HepG2 (cell line): ENCODE data around the gene PTPRU. TPM values are rescaled to one million over a fixed set of nuclear protein-coding genes. Genes with fewer than 3 reads are reported as not detected.

Experiments
- ATAC-seq: fragments of 200-7000 bp; cut with Tn5 transposase; 3 replicates; pipeline ENCODE4 v1.9.1; 2020; ENCODE audit warnings: mild to moderate bottlenecking, moderate library complexity
- BruUV-seq: library from RNA; stranded (reverse); fragments of 400-500 nt; replicated peaks from 2 replicates; lab custom pipeline; 2021; lab: Mats Ljungman, UMichigan
- CTCF ChIA-PET: fragments of 300-600 bp; formaldehyde crosslinking; extraction: SDS; loops from one replicate; lab custom pipeline; 2021; ENCODE audit warnings: low total read pairs, inconsistent platforms, low intra/inter-chr PET ratio; lab: Yijun Ruan, JAX
- POLR2A ChIA-PET: fragments of 350-600 bp; sonication (Branson Sonifier 250); formaldehyde crosslinking; loops from one replicate; lab custom pipeline; 2020; ENCODE audit warnings: antibody characterized with exemption, inconsistent platforms; lab: Yijun Ruan, JAX
- DNase-seq: peaks from one replicate; pipeline ENCODE4 v3.0.0-alpha.2; 2015; ENCODE audit warnings: low spot score
- FAIRE-seq: peaks from 3 replicates; lab custom pipeline; 2011; peaks lifted over from hg19 to GRCh38; lab: Jason Lieb, UNC
- H2AFZ ChIP-seq: one replicate; pipeline ENCODE4 v1.6.1; 2011; ENCODE audit warnings: low read length, inconsistent platforms
- H3K27ac ChIP-seq: fragments of 300-600 bp; 3 replicates; pipeline ENCODE4 v1.8.0; 2011; ENCODE audit warnings: mixed run types, mild to moderate bottlenecking, mixed read lengths, low read length, inconsistent platforms; ENCODE audit not compliant: insufficient read depth; ENCODE audit errors: extremely low read length
- H3K27me3 ChIP-seq, 2 experiments: fragments of 200-600 bp in 1 of 2; 2 replicates in 1 of 2; 3 replicates in 1 of 2; pipeline versions ENCODE4 v1.6.0 to v1.8.0; 2011; ENCODE audit warnings: low read length in 2 of 2, mild to moderate bottlenecking in 2 of 2, moderate library complexity in 2 of 2, inconsistent platforms in 1 of 2; ENCODE audit not compliant: insufficient read depth in 2 of 2, control insufficient read depth in 1 of 2
- H3K36me3 ChIP-seq, 2 experiments: fragments of 200-600 bp in 1 of 2; replicated peaks in 1 of 2; 2 replicates in 1 of 2; 3 replicates in 1 of 2; pipeline versions ENCODE4 v1.5.1 to v1.8.0; 2011; ENCODE audit warnings: low read length in 2 of 2, inconsistent platforms in 1 of 2; ENCODE audit not compliant: insufficient read depth in 2 of 2, control insufficient read depth in 1 of 2
- H3K4me1 ChIP-seq: 2 replicates; pipeline ENCODE4 v1.5.1; 2012; ENCODE audit warnings: low read length, inconsistent platforms; ENCODE audit not compliant: insufficient read depth
- H3K4me2 ChIP-seq: 2 replicates; pipeline ENCODE4 v1.6.0; 2011; ENCODE audit warnings: low read depth, low read length, inconsistent platforms
- H3K4me3 ChIP-seq, 3 experiments: fragments of 200-600 bp in 1 of 3; sonication (generic), shearing (Covaris generic) in 1 of 3; replicated peaks in 1 of 3; 2 replicates each; pipeline ENCODE4 v1.5.1; 2011 to 2016; ENCODE audit warnings: low read length in 3 of 3, inconsistent platforms in 2 of 3, low read depth in 2 of 3, mild to moderate bottlenecking in 2 of 3, control low read depth in 1 of 3, mixed read lengths in 1 of 3; ENCODE audit not compliant: insufficient read depth in 1 of 3
- H3K79me2 ChIP-seq: one replicate; pipeline ENCODE4 v1.6.1; 2011; ENCODE audit warnings: low read length, inconsistent platforms; ENCODE audit not compliant: insufficient read depth
- H3K9ac ChIP-seq: 2 replicates; pipeline ENCODE4 v1.6.0; 2011; ENCODE audit warnings: mild to moderate bottlenecking, low read depth, low read length, inconsistent platforms; ENCODE audit not compliant: insufficient read depth
- H3K9me3 ChIP-seq: 2 replicates; pipeline ENCODE4 v1.5.1; 2012; ENCODE audit warnings: mild to moderate bottlenecking, low read length
- H4K20me1 ChIP-seq: 2 replicates; pipeline ENCODE4 v1.6.0; 2011; ENCODE audit warnings: inconsistent platforms, mild to moderate bottlenecking, low read length, moderate library complexity; ENCODE audit not compliant: insufficient read depth
- NFIB ChIP-seq: sonication (generic); formaldehyde crosslinking; IDR thresholded peaks from 2 replicates; pipeline ENCODE4 v1.9.0; 2021; ENCODE audit warnings: missing genetic modification reagents, mild to moderate bottlenecking, borderline replicate concordance
- ZNF124 ChIP-seq: sonication (generic); formaldehyde crosslinking; IDR thresholded peaks from 2 replicates; pipeline ENCODE4 v1.4.0; 2020; ENCODE audit warnings: missing genetic modification reagents
- ZNF629 ChIP-seq: sonication (generic); formaldehyde crosslinking; conservative IDR thresholded peaks from 2 replicates; pipeline ENCODE4 v1.5.0; 2020; ENCODE audit warnings: missing genetic modification reagents
- WGBS: methylation state at CpG from one replicate; pipeline ENCODE4 v1.1.6; 2017; ENCODE audit warnings: low lambda C conversion rate; 5-methylcytosine and 5-hydroxymethylcytosine counted together
- in situ Hi-C: cut with HindIII; loops from 2 replicates; pipeline ENCODE4 v1.10.0; 2017; ENCODE audit warnings: low pct_unique_long_range_greater_than_20kb; ENCODE audit not compliant: extremely low pct_ligation_motif_present
- intact Hi-C: fragments of 100-400 bp; cut with micrococcal nuclease; formaldehyde crosslinking; loops from one replicate; pipeline ENCODE4 v1.10.0; 2022; ENCODE audit not compliant: unreplicated experiment
- polyA plus RNA-seq, 8 experiments: library from polyadenylated mRNA; depleted of rRNA in 3 of 8; stranded (reverse) in 7 of 8; unstranded in 1 of 8; fragments of >200 nt; fragmentation: Illumina TruSeq in 4 of 8; extraction: Trizol in 4 of 8; gene quantifications; 2 replicates each; pipeline versions ENCODE4 v1.2.1 to v1.2.3, GENCODE V29; 2011 to 2016; ENCODE audit warnings: low read depth in 4 of 8, missing spikeins in 1 of 8, mixed read lengths in 1 of 8; ENCODE audit not compliant: insufficient read depth in 1 of 8
- total RNA-seq, 5 experiments: library from RNA; depleted of rRNA; stranded (reverse); fragments of >200 nt; fragmentation: Illumina TruSeq; extraction: Trizol; gene quantifications; 2 replicates each; pipeline ENCODE4 v1.2.3, GENCODE V29; 2016; ENCODE audit warnings: low read depth in 1 of 5
- TF ChIP-seq, protein P1 (sequence below), 2 experiments: fragments of 450-650 bp in 1 of 2; sonication (generic) in 1 of 2; formaldehyde crosslinking in 1 of 2; IDR thresholded peaks; 2 replicates each; pipeline versions ENCODE4 v1.6.1 to v1.8.0; 2016 to 2022; ENCODE audit warnings: antibody characterized with exemption in 1 of 2, mild to moderate bottlenecking in 1 of 2, missing genetic modification reagents in 1 of 2

The PTPRU gene
- total and polyA plus RNA-seq, 2 of the 13 experiments (the other 11 are each of a cell fraction or from before 2014, with no cell fraction given): 21.6 to 22.3 TPM

DNA sequence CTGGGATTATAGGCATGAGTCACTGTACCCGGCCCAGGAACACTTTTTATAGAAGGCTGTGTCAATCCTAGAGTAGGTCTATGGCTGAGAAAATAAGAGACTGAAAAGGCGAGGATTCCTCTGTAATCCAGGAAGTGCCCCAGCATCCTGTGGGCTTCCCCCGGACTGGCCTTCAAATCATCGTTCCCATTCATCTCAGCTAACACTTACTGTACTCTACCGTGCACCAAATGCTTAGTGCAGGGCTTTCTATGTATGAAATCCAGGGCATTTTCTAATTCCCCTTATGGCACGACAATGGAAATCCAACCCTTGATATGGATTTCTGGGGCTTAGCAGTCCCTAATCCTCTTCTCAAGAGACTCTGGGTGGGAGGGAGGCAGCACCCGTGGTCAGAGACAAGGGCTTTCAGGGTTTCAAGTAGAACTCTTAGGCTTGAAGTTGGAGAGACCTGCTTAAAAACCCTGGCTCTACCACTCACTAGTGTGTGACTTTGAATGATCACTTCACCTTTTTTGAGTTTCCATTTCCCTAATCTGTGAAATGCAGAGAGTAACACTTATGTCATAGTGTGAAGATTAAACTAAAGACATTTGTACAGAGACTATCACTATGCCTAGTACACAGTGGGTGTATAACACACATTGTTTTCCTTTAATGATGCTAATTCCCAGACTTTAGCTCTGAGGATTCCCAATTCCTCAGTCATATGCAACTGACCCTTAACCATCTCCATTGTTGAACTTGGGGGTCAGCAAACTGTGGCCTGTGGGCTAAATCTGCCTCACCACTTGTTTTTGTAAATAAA lies 25.8 kb upstream of the PTPRU start:
- POLR2A ChIA-PET: no interaction called here
- Histone ChIP-seq H3K27me3 (no peaks in the 10 kb centered on the region), H3K4me2 (no peak overlapping the region), H3K27ac (no peak overlapping the region), H3K4me3 (no peak overlapping the region), H3K4me1 (no peaks in the 10 kb centered on the region)
- FAIRE-seq (no peak), ATAC-seq (no peak), DNase-seq (no peak)
- in situ Hi-C loops: no loop called here
- TF ChIP-seq ZNF124: no peak
- TF ChIP-seq, all 625 proteins: peak for 0
- intact Hi-C loops: no loop called here
- Histone ChIP-seq H3K9me3 (no peaks in the 10 kb centered on the region), H3K36me3 (peaks cover 16 to 54% of the 10 kb centered on the region in 2 experiments; a peak in 4 of 5 replicates), H4K20me1 (no peaks in the 10 kb centered on the region), H2AFZ (no peak overlapping the region), H3K9ac (no peak overlapping the region), H3K79me2 (no peaks in the 10 kb centered on the region)
- no TSS peak for BruUV-seq
- WGBS: 94% methylated on average over 7 of the region's 7 CpGs
- CTCF ChIA-PET: no interaction called here

DNA sequence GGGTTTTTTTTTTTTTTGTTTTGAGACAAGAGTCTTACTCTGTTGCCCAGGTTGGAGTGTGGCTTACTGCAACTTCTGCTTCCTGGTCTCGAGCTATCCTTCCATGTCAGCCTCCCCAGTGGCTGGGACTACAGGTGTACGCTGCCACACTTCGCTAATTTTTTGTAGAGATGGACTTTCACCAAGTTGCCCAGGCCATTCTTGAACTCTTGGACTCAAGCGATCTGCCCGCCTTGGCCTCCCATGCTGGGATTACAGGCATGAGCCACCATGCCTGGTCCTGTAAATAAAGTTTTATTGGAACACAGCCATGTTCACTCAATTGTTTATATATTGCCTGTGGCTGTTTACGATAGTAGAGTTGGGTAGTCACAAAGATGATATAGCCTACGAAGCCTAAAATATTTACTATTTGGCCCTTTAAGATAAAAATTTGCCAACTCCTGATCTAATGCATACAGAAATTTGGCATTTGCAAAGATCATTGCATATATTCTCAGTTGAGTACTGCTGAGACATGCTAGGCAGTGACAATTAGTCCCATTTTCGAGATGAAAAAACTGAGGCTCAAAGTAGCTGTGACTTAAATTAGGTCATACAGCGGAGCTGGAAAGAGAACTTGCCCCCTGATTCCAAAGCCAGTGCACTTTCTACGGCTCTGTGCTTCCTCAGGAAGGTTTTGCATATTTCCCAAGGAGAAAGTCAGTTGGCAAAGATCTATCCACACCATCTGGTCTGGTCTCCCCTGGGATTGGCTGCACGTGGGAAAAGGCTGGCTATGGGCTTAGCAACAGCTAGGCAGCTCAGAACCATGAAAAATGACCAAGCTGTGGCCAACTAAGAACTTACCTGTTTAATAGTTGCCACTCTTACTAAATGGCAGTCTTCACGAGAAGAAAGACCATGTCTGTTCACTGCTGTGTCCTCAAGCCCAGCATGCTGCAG lies 25.0 kb upstream of the PTPRU start:
- Histone ChIP-seq H3K27me3 (no peaks in the 10 kb centered on the region), H3K27ac (no peak overlapping the region), H3K4me1 (no peaks in the 10 kb centered on the region), H3K9ac (no peak overlapping the region), H2AFZ (no peak overlapping the region), H3K4me2 (no peak overlapping the region), H3K79me2 (no peaks in the 10 kb centered on the region), H4K20me1 (no peaks in the 10 kb centered on the region), H3K9me3 (no peaks in the 10 kb centered on the region), H3K4me3 (no peak overlapping the region), H3K36me3 (peaks cover 15 to 50% of the 10 kb centered on the region in 2 experiments; a peak in 4 of 5 replicates)
- no TSS peak for BruUV-seq
- ChIA-PET CTCF (no interaction called here), POLR2A (no interaction called here)
- 96% methylated on average over 12 of the region's 12 CpGs for WGBS
- no peak for DNase-seq
- no peak for ATAC-seq
- TF ChIP-seq ZNF629 (peak; percentile 72), NFIB (no peak)
- TF ChIP-seq, protein P1, sequence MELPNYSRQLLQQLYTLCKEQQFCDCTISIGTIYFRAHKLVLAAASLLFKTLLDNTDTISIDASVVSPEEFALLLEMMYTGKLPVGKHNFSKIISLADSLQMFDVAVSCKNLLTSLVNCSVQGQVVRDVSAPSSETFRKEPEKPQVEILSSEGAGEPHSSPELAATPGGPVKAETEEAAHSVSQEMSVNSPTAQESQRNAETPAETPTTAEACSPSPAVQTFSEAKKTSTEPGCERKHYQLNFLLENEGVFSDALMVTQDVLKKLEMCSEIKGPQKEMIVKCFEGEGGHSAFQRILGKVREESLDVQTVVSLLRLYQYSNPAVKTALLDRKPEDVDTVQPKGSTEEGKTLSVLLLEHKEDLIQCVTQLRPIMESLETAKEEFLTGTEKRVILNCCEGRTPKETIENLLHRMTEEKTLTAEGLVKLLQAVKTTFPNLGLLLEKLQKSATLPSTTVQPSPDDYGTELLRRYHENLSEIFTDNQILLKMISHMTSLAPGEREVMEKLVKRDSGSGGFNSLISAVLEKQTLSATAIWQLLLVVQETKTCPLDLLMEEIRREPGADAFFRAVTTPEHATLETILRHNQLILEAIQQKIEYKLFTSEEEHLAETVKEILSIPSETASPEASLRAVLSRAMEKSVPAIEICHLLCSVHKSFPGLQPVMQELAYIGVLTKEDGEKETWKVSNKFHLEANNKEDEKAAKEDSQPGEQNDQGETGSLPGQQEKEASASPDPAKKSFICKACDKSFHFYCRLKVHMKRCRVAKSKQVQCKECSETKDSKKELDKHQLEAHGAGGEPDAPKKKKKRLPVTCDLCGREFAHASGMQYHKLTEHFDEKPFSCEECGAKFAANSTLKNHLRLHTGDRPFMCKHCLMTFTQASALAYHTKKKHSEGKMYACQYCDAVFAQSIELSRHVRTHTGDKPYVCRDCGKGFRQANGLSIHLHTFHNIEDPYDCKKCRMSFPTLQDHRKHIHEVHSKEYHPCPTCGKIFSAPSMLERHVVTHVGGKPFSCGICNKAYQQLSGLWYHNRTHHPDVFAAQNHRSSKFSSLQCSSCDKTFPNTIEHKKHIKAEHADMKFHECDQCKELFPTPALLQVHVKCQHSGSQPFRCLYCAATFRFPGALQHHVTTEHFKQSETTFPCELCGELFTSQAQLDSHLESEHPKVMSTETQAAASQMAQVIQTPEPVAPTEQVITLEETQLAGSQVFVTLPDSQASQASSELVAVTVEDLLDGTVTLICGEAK (IDR thresholded peaks at IDR 0.05): no peak
- TF ChIP-seq, protein P1 (CRISPR knock-in tag; IDR thresholded peaks at IDR 0.05): peak; percentile 95
- in situ Hi-C loops (no loop called here), intact Hi-C loops (no loop called here)
- FAIRE-seq: no peak
